Trophoblast cell (in vitro differentiated cells and primary cell): ENCODE measurements around the gene WDR81.

ENCODE experiments used
- DNase-seq, 2 donors: peaks; one replicate each; pipeline ENCODE4 v3.0.0-alpha.2; 2016
- H2AFZ ChIP-seq: 2 replicates; pipeline ENCODE4 v1.6.1; 2013; ENCODE audit warnings: low read length, moderate library complexity, mild to moderate bottlenecking; ENCODE audit not compliant: insufficient read depth, poor library complexity
- H2AK5ac ChIP-seq: 2 replicates; pipeline ENCODE4 v1.6.1; 2013; ENCODE audit warnings: mild to moderate bottlenecking, low read length
- H2BK120ac ChIP-seq: 2 replicates; pipeline ENCODE4 v1.6.1; 2013; ENCODE audit warnings: low read length, mild to moderate bottlenecking, moderate library complexity; ENCODE audit not compliant: insufficient read depth, poor library complexity
- H2BK12ac ChIP-seq: 2 replicates; pipeline ENCODE4 v1.6.1; 2013; ENCODE audit warnings: mild to moderate bottlenecking, low read length, moderate library complexity
- H2BK5ac ChIP-seq: 2 replicates; pipeline ENCODE4 v1.6.1; 2013; ENCODE audit warnings: low read length, low read depth, moderate library complexity, mild to moderate bottlenecking; ENCODE audit not compliant: poor library complexity
- H3K14ac ChIP-seq: 2 replicates; pipeline ENCODE4 v1.6.1; 2013; ENCODE audit warnings: mild to moderate bottlenecking, low read length
- H3K18ac ChIP-seq: 2 replicates; pipeline ENCODE4 v1.6.1; 2013; ENCODE audit warnings: mild to moderate bottlenecking, low read length
- H3K23ac ChIP-seq: 2 replicates; pipeline ENCODE4 v1.6.1; 2013; ENCODE audit warnings: low read length
- H3K27ac ChIP-seq: 2 replicates; pipeline ENCODE4 v1.5.1; 2013; ENCODE audit warnings: low read depth, mild to moderate bottlenecking, inconsistent platforms, low read length, moderate library complexity
- H3K27me3 ChIP-seq: 2 replicates; pipeline ENCODE4 v1.6.1; 2013; ENCODE audit warnings: inconsistent platforms, mild to moderate bottlenecking, low read length, moderate library complexity; ENCODE audit not compliant: insufficient read depth
- H3K36me3 ChIP-seq, 2 experiments: 1 replicate in 1 of 2; 2 replicates in 1 of 2; pipeline ENCODE4 v1.6.1; 2013; ENCODE audit warnings: low read length in 2 of 2, mild to moderate bottlenecking in 2 of 2, moderate library complexity in 1 of 2; ENCODE audit not compliant: insufficient read depth in 2 of 2, control insufficient read depth in 1 of 2
- H3K4ac ChIP-seq: 2 replicates; pipeline ENCODE4 v1.6.1; 2013; ENCODE audit warnings: low read depth, mild to moderate bottlenecking, low read length, moderate library complexity
- H3K4me1 ChIP-seq, 2 experiments: 1 replicate in 1 of 2; 2 replicates in 1 of 2; pipeline ENCODE4 v1.6.1; 2013; ENCODE audit warnings: low read length in 2 of 2, mild to moderate bottlenecking in 2 of 2, moderate library complexity in 1 of 2; ENCODE audit not compliant: insufficient read depth in 2 of 2, control insufficient read depth in 1 of 2
- H3K4me2 ChIP-seq: 2 replicates; pipeline ENCODE4 v1.6.1; 2013; ENCODE audit warnings: inconsistent platforms, mild to moderate bottlenecking, low read length, moderate library complexity
- H3K4me3 ChIP-seq: 2 replicates; pipeline ENCODE4 v1.5.1; 2013; ENCODE audit warnings: mild to moderate bottlenecking, low read depth, low read length, inconsistent platforms
- H3K79me1 ChIP-seq: one replicate; pipeline ENCODE4 v1.6.1; 2013; ENCODE audit warnings: low read length
- H3K79me2 ChIP-seq: 2 replicates; pipeline ENCODE4 v1.6.1; 2013; ENCODE audit warnings: low read length, mild to moderate bottlenecking; ENCODE audit not compliant: control insufficient read depth, insufficient read depth, poor library complexity
- H3K9ac ChIP-seq: 2 replicates; pipeline ENCODE4 v1.6.1; 2013; ENCODE audit warnings: mild to moderate bottlenecking, low read length
- H3K9me3 ChIP-seq: 2 replicates; pipeline ENCODE4 v1.6.1; 2013; ENCODE audit warnings: low read depth, mild to moderate bottlenecking, control low read depth, inconsistent platforms, low read length; ENCODE audit not compliant: insufficient read depth
- H4K12ac ChIP-seq: 2 replicates; pipeline ENCODE4 v1.6.1; 2013; ENCODE audit warnings: low read depth, mild to moderate bottlenecking, low read length, moderate library complexity
- H4K8ac ChIP-seq: 2 replicates; pipeline ENCODE4 v1.6.1; 2013; ENCODE audit warnings: low read depth, mild to moderate bottlenecking, low read length, moderate library complexity
- H4K91ac ChIP-seq: one replicate; pipeline ENCODE4 v1.6.1; 2013; ENCODE audit warnings: low read depth, mild to moderate bottlenecking, low read length, moderate library complexity
- WGBS: extraction: QIAGEN DNeasy Blood & Tissue Kit; methylation state at CpG from one replicate; pipeline ENCODE4 v1.1.7; 2013; ENCODE audit warnings: missing lambda C conversion rate; ENCODE audit not compliant: insufficient read length, insufficient coverage; ENCODE audit errors: extremely low coverage; 5-methylcytosine and 5-hydroxymethylcytosine counted together

The WDR81 gene

DNA sequence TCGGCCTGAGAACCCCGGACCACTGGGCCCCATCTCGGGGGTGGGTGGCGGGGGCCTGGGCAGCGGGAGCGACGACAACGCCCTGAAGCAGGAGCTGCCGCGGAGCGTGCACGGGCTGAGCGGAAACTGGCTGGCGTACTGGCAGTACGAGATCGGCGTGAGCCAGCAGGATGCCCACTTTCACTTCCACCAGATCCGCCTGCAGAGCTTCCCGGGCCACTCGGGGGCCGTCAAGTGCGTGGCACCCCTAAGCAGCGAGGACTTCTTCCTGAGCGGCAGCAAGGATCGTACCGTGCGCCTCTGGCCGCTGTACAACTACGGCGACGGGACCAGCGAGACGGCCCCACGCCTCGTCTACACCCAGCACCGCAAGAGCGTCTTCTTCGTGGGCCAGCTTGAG is 9.3 kb downstream of the WDR81 start:
- no peaks in the 10 kb centered on the region for H3K27me3 ChIP-seq
- peak overlapping the region; percentile 20 for H3K4me3 ChIP-seq
- H3K36me3 ChIP-seq, result peaks cover 12 to 14% of the 10 kb centered on the region in 2 experiments
- peaks cover 2% of the 10 kb centered on the region for H3K9me3 ChIP-seq
- no peak overlapping the region for H3K4me2 ChIP-seq
- no peak overlapping the region for H2BK120ac ChIP-seq
- no peak overlapping the region for H4K8ac ChIP-seq
- H3K9ac ChIP-seq, result no peak overlapping the region
- no peak overlapping the region for H3K4ac ChIP-seq
- no peak overlapping the region for H2BK5ac ChIP-seq
- no peaks in the 10 kb centered on the region for H3K79me1 ChIP-seq
- H3K4me1 ChIP-seq, result peaks cover 3 to 12% of the 10 kb centered on the region in 2 experiments
- H2AFZ ChIP-seq, result no peak overlapping the region
- no peak for DNase-seq
- no peak overlapping the region for H3K14ac ChIP-seq
- H4K91ac ChIP-seq, result no peak overlapping the region
- H3K27ac ChIP-seq, result no peak overlapping the region
- H3K23ac ChIP-seq, result no peak overlapping the region
- no peak overlapping the region for H2AK5ac ChIP-seq
- H2BK12ac ChIP-seq, result no peak overlapping the region
- H4K12ac ChIP-seq, result no peak overlapping the region
- no peak overlapping the region for H3K18ac ChIP-seq
- no CpG with 5 or more reads among the region's 38 CpGs for WGBS
- no peaks in the 10 kb centered on the region for H3K79me2 ChIP-seq

GRCh38 chr17:1735418-1735817 is 10.9 kb downstream of the WDR81 start:
- H3K9ac ChIP-seq, result no peak overlapping the region
- no peak overlapping the region for H3K18ac ChIP-seq
- H2BK12ac ChIP-seq, result no peak overlapping the region
- peaks cover 12 to 14% of the 10 kb centered on the region in 2 experiments for H3K36me3 ChIP-seq
- no peak overlapping the region for H2AFZ ChIP-seq
- DNase-seq, result no peak
- H2BK120ac ChIP-seq, result no peak overlapping the region
- H3K4me3 ChIP-seq, result no peak overlapping the region
- H4K12ac ChIP-seq, result no peak overlapping the region
- no peak overlapping the region for H3K23ac ChIP-seq
- H3K79me1 ChIP-seq, result no peaks in the 10 kb centered on the region
- no peaks in the 10 kb centered on the region for H3K27me3 ChIP-seq
- no peak overlapping the region for H3K4me2 ChIP-seq
- peaks cover 2% of the 10 kb centered on the region for H3K9me3 ChIP-seq
- H4K8ac ChIP-seq, result no peak overlapping the region
- H2BK5ac ChIP-seq, result no peak overlapping the region
- H3K79me2 ChIP-seq, result no peaks in the 10 kb centered on the region
- H3K4ac ChIP-seq, result no peak overlapping the region
- H3K27ac ChIP-seq, result no peak overlapping the region
- peaks cover 3 to 12% of the 10 kb centered on the region in 2 experiments for H3K4me1 ChIP-seq
- H2AK5ac ChIP-seq, result no peak overlapping the region
- H4K91ac ChIP-seq, result no peak overlapping the region
- WGBS, result no CpG with 5 or more reads among the region's 10 CpGs
- H3K14ac ChIP-seq, result no peak overlapping the region

GRCh38 chr17:1735834-1736347 is 11.4 kb downstream of the WDR81 start:
- Histone ChIP-seq H3K23ac (no peak overlapping the region), H3K4me2 (no peak overlapping the region), H2BK12ac (no peak overlapping the region), H3K9ac (no peak overlapping the region), H2AK5ac (no peak overlapping the region), H3K9me3 (peaks cover 2% of the 10 kb centered on the region), H3K79me1 (no peaks in the 10 kb centered on the region), H2AFZ (no peak overlapping the region), H4K12ac (no peak overlapping the region), H3K79me2 (no peaks in the 10 kb centered on the region), H3K27ac (no peak overlapping the region), H3K4ac (no peak overlapping the region), H3K36me3 (peaks cover 12 to 14% of the 10 kb centered on the region in 2 experiments), H4K91ac (no peak overlapping the region), H3K18ac (no peak overlapping the region), H3K14ac (no peak overlapping the region), H3K4me3 (no peak overlapping the region), H2BK5ac (no peak overlapping the region), H3K4me1 (peaks cover 3 to 12% of the 10 kb centered on the region in 2 experiments), H2BK120ac (no peak overlapping the region), H4K8ac (no peak overlapping the region), H3K27me3 (no peaks in the 10 kb centered on the region)
- no CpG with 5 or more reads among the region's 17 CpGs for WGBS
- DNase-seq, result no peak

GRCh38 chr17:1736348-1737281 is 12.1 kb downstream of the WDR81 start:
- Histone ChIP-seq H2BK120ac (no peak overlapping the region), H3K27ac (no peak overlapping the region), H3K4ac (no peak overlapping the region), H4K8ac (no peak overlapping the region), H3K4me1 (peaks cover 3 to 9% of the 10 kb centered on the region in 2 experiments), H3K27me3 (no peaks in the 10 kb centered on the region), H4K91ac (no peak overlapping the region), H3K18ac (no peak overlapping the region), H3K79me2 (no peaks in the 10 kb centered on the region), H2AFZ (no peak overlapping the region), H2BK5ac (no peak overlapping the region), H2AK5ac (no peak overlapping the region), H2BK12ac (no peak overlapping the region), H3K9me3 (peaks cover 3% of the 10 kb centered on the region), H3K14ac (no peak overlapping the region), H3K4me3 (peak overlapping the region; percentile 5), H3K4me2 (no peak overlapping the region), H3K79me1 (no peaks in the 10 kb centered on the region), H3K36me3 (peaks cover 12 to 14% of the 10 kb centered on the region in 2 experiments), H3K23ac (no peak overlapping the region), H4K12ac (no peak overlapping the region), H3K9ac (no peak overlapping the region)
- WGBS, result no CpG with 5 or more reads among the region's 25 CpGs
- peak in 1 of 2 donors; percentile 40 for DNase-seq
